Loucy (cell line): ENCODE results near the gene TMEM150B.

ENCODE experiments used
- H2AFZ ChIP-seq: fragments of 200-600 bp; sonication (generic); 2 replicates; pipeline ENCODE4 v1.6.0; 2016; ENCODE audit warnings: antibody characterized with exemption, mild to moderate bottlenecking, low read length, moderate library complexity
- H3F3A ChIP-seq: fragments of 200-600 bp; 2 replicates; pipeline ENCODE4 v1.6.0; 2016; ENCODE audit warnings: antibody characterized with exemption, low read depth, mild to moderate bottlenecking
- H3K27me3 ChIP-seq: fragments of 200-600 bp; sonication (generic); 2 replicates; pipeline ENCODE4 v1.6.1; 2014; ENCODE audit warnings: low read length, mild to moderate bottlenecking; ENCODE audit not compliant: insufficient read depth, poor library complexity, severe bottlenecking
- H3K36me3 ChIP-seq: fragments of 200-600 bp; sonication (generic); 2 replicates; pipeline ENCODE4 v1.6.1; 2016; ENCODE audit warnings: low read length; ENCODE audit not compliant: insufficient read depth
- H3K4me1 ChIP-seq: fragments of 200-600 bp; sonication (generic); 2 replicates; pipeline ENCODE4 v1.5.1; 2014; ENCODE audit warnings: low read length, mild to moderate bottlenecking; ENCODE audit not compliant: insufficient read depth, poor library complexity, severe bottlenecking
- H3K4me2 ChIP-seq: fragments of 200-600 bp; sonication (generic); 2 replicates; pipeline ENCODE4 v1.6.0; 2014; ENCODE audit warnings: antibody characterized with exemption, low read length, low read depth, mild to moderate bottlenecking; ENCODE audit not compliant: poor library complexity, severe bottlenecking
- H3K4me3 ChIP-seq: fragments of 200-600 bp; sonication (generic); 2 replicates; pipeline ENCODE4 v1.5.1; 2014; ENCODE audit warnings: low read length, mild to moderate bottlenecking, mixed read lengths; ENCODE audit not compliant: poor library complexity, severe bottlenecking
- H3K79me2 ChIP-seq: fragments of 200-600 bp; sonication (generic); 2 replicates; pipeline ENCODE4 v1.6.1; 2014; ENCODE audit warnings: low read length; ENCODE audit not compliant: insufficient read depth
- H3K9ac ChIP-seq: fragments of 200-600 bp; sonication (generic); 2 replicates; pipeline ENCODE4 v1.6.0; 2014; ENCODE audit warnings: mild to moderate bottlenecking, low read depth, low read length, moderate library complexity; ENCODE audit not compliant: poor library complexity, severe bottlenecking
- H3K9me2 ChIP-seq: fragments of 200-600 bp; sonication (generic); replicated peaks from 2 replicates; pipeline ENCODE4 v1.6.1; 2016; ENCODE audit warnings: low read depth, low read length, mixed read lengths
- H3K9me3 ChIP-seq: fragments of 200-600 bp; sonication (generic); 2 replicates; pipeline ENCODE4 v1.6.1; 2014; ENCODE audit warnings: mild to moderate bottlenecking, antibody characterized with exemption, low read length, low read depth; ENCODE audit not compliant: insufficient read depth
- H4K20me1 ChIP-seq: fragments of 200-600 bp; sonication (generic); 2 replicates; pipeline ENCODE4 v1.6.0; 2014; ENCODE audit warnings: antibody characterized with exemption, low read length, mild to moderate bottlenecking; ENCODE audit not compliant: insufficient read depth, poor library complexity, severe bottlenecking
- EZH2phosphoT487 ChIP-seq: fragments of 200-600 bp; IDR thresholded peaks from 2 replicates; pipeline ENCODE4 v1.6.1; 2018; ENCODE audit warnings: antibody characterized with exemption, mild to moderate bottlenecking, moderate library complexity, borderline replicate concordance
- TF ChIP-seq, protein P1 (sequence below): fragments of 200-600 bp; sonication (generic); conservative IDR thresholded peaks from 2 replicates; pipeline ENCODE4 v1.5.1; 2014; ENCODE audit warnings: mild to moderate bottlenecking, antibody characterized with exemption, low read length

Gene TMEM150B

DNA sequence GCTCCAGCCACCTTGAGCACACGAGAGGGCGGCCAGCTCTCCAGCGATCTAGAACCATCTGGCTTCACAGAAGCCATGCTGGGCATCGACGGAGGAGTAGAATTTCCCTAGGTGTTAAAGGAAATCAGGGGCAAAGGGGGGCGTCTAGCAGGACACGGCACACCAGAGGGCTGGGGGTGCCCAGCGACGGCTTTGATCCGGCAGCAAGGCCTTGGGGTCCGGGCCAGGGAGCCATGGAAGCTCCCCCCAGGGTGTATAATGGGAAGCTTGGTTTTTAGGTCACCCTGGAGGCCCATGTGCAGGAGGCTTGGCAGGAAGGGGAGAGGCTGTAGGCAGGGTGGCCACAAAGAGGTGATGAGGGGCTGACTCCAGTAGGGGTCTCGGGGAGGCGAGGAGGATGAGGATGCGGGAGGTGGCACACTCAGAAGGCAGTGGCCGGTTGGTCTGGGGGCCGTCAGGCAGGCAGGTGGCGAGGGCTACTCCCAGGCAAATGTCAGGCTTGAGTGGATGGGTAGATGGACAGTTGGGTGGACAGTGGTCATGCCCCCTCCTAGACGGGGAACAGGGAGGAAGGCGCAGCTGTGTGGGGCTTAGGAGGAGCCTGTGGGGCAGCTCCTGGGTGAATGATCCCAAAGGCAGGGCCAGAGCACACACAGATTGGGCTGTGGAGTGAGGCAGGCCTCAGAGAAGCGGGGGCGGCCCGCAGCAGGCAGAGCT lies 20.1 kb upstream of the TMEM150B start:
- Histone ChIP-seq H3K79me2 (peaks cover 26% of the 10 kb centered on the region), H3K4me3 (no peak overlapping the region), H2AFZ (no peak overlapping the region), H3K9ac (peak overlapping the region; percentile 32), H3F3A (no peaks in the 10 kb centered on the region), H4K20me1 (peaks cover 22% of the 10 kb centered on the region), H3K9me3 (no peaks in the 10 kb centered on the region), H3K9me2 (no peaks in the 10 kb centered on the region), H3K27me3 (no peaks in the 10 kb centered on the region), H3K4me2 (no peak overlapping the region), H3K36me3 (no peaks in the 10 kb centered on the region), H3K4me1 (peaks cover 17% of the 10 kb centered on the region)
- TF ChIP-seq EZH2phosphoT487, result no peak
- TF ChIP-seq, protein P1, sequence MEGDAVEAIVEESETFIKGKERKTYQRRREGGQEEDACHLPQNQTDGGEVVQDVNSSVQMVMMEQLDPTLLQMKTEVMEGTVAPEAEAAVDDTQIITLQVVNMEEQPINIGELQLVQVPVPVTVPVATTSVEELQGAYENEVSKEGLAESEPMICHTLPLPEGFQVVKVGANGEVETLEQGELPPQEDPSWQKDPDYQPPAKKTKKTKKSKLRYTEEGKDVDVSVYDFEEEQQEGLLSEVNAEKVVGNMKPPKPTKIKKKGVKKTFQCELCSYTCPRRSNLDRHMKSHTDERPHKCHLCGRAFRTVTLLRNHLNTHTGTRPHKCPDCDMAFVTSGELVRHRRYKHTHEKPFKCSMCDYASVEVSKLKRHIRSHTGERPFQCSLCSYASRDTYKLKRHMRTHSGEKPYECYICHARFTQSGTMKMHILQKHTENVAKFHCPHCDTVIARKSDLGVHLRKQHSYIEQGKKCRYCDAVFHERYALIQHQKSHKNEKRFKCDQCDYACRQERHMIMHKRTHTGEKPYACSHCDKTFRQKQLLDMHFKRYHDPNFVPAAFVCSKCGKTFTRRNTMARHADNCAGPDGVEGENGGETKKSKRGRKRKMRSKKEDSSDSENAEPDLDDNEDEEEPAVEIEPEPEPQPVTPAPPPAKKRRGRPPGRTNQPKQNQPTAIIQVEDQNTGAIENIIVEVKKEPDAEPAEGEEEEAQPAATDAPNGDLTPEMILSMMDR, result no peak

DNA sequence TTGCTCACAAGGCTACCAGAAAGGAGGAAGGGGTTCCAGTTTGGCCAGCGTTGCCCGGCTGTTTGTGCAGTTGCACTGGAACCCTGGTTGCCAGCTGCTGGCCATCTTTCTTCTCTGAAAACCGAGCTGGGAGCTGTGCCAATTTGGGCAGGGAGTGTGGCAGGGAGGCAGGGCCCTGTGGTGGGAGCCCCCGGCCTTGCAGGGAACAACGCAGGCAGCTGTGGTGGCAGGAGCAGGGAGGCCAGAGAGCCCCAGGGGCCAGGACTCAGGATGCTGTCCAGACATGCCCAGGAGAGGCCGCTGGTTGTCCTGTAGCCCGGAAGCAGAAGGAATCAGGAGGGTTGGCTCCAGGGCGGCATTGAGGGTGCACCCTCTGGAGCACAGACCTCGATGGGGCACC lies 19.3 kb upstream of the TMEM150B start:
- H4K20me1 ChIP-seq, result peaks cover 25% of the 10 kb centered on the region
- H3K27me3 ChIP-seq, result no peaks in the 10 kb centered on the region

DNA sequence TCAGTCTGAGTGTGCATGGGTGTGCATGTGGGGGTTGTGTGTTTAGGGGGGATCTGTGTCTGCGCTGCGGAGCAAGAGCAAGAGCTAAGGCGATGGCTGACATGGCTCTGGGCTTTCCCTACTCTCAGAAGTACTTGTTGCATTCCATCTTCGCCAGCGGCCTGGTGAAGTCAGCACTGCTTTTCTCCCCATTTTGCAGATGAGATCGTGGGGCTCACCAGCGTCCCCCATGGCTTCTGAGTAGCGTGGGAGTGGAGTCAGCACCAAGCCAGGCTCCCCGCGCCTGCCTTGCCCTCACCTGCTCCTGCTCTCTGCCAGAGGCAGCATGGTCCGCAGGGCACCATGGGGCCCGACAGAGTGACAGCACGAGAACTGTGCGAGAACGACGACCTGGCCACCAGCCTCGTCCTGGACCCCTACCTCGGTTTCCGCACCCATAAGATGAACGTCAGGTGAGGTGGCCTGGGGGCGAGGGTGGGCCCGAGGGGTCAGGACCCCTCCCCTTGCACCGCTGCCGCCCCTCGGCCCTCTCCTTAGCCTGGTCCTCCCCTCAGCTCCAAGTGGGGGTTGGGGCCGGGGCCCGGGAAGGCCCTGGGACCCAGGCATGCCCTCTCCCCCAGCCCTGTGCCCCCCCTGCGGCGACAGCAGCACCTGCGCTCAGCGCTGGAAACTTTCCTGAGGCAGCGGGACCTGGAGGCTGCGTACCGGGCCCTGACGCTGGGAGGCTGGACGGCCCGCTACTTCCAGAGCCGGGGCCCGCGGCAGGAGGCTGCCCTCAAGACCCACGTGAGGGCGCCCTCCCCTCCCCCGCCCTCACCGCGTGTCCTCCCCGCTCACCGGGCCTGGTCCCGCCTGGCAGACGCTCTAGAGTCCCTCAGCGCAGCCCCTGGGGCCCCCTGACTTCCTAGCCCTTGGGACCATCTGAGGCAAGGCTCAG lies 16.7 kb upstream of the TMEM150B start:
- H3K79me2 ChIP-seq, result peaks cover 29% of the 10 kb centered on the region
- peak overlapping the region; percentile 95 for H3K4me2 ChIP-seq
- no peaks in the 10 kb centered on the region for H3F3A ChIP-seq
- TF ChIP-seq, protein P1, result no peak
- no peak for TF ChIP-seq EZH2phosphoT487
- H3K4me3 ChIP-seq, result peak overlapping the region; percentile 99
- peaks cover 25% of the 10 kb centered on the region for H4K20me1 ChIP-seq
- no peaks in the 10 kb centered on the region for H3K27me3 ChIP-seq
- H3K36me3 ChIP-seq, result no peaks in the 10 kb centered on the region
- H3K4me1 ChIP-seq, result peaks cover 29% of the 10 kb centered on the region
- H3K9me2 ChIP-seq, result no peaks in the 10 kb centered on the region
- H3K9ac ChIP-seq, result peak overlapping the region; percentile 99
- no peak overlapping the region for H2AFZ ChIP-seq
- no peaks in the 10 kb centered on the region for H3K9me3 ChIP-seq

More for the DNA sequence above, 19.3 kb upstream of the TMEM150B start:
- Histone ChIP-seq H3F3A (no peaks in the 10 kb centered on the region), H3K4me2 (no peak overlapping the region), H3K9me2 (no peaks in the 10 kb centered on the region), H3K4me3 (no peak overlapping the region), H3K36me3 (no peaks in the 10 kb centered on the region), H3K9me3 (no peaks in the 10 kb centered on the region), H3K4me1 (peaks cover 19% of the 10 kb centered on the region), H3K9ac (peak overlapping the region; percentile 32), H2AFZ (no peak overlapping the region), H3K79me2 (peaks cover 29% of the 10 kb centered on the region)
- no peak for TF ChIP-seq EZH2phosphoT487
- TF ChIP-seq, protein P1, result no peak
